ENCODE results near the gene FZD1. TPM values are rescaled to one million over a fixed set of nuclear protein-coding genes. Genes with fewer than 3 reads are reported as not detected.
A peak's percentile ranks its signal among the peaks of the same experiment; 100 is the strongest.

FZD1 gene
- total and polyA plus RNA-seq, 2 experiments from 2014 or later, result 0.34 to 1.4 TPM

GRCh38 chr7:91285696-91286355 is 21.6 kb downstream of the FZD1 start:
- Histone ChIP-seq H3K36me3 (ENCODE audit: insufficient read depth) (no peaks in the 10 kb centered on the region), H4K20me1 (replicated peaks; ENCODE audit: insufficient read depth) (no peaks in the 10 kb centered on the region; the same call in 1 of the 2 replicates), H3F3A (replicated peaks; ENCODE audit: low read depth) (no peaks in the 10 kb centered on the region), H3K79me2 (replicated peaks; ENCODE audit: insufficient read depth) (no peaks in the 10 kb centered on the region), H3K27me3 (ENCODE audit: insufficient read depth) (peaks cover 32% of the 10 kb centered on the region), H3K4me3 (no peak overlapping the region), H3K4me2 (0 out of 2 replicates have a peak overlapping the region, but pooled peaks have one; percentile 21), H3K9me2 (ENCODE audit: insufficient read depth) (no peaks in the 10 kb centered on the region), H2AFZ (no peak overlapping the region), H3K4me1 (ENCODE audit: insufficient read depth) (peaks cover 8% of the 10 kb centered on the region; the same call in 1 of the 2 replicates), H3K27ac (ENCODE audit: low read depth) (no peak overlapping the region)
- DNase-seq (ENCODE audit: low spot score), result no peak
- no peaks in the 10 kb centered on the region for H3K9me3 Mint-ChIP-seq
- H3K27me3 Mint-ChIP-seq (ENCODE audit: insufficient read depth, low read depth, poor library complexity), result peaks cover 5% of the 10 kb centered on the region
- ATAC-seq, result no peak
- H3K4me3 Mint-ChIP-seq, result no peak overlapping the region
- TF ChIP-seq EZH2 (IDR thresholded peaks at IDR 0.05; ENCODE audit: low read depth, unreplicated experiment) (no peak), ZNF331 (CRISPR knock-in tag; IDR thresholded peaks at IDR 0.05; ENCODE audit: low read depth) (no peak), STAT1 (IDR thresholded peaks at IDR 0.05; ENCODE audit: unreplicated experiment) (no peak), EZH2phosphoT487 (IDR thresholded peaks at IDR 0.05; ENCODE audit: unreplicated experiment) (no peak), JUNB (IDR thresholded peaks at IDR 0.05; ENCODE audit: unreplicated experiment) (no peak)
- TF ChIP-seq, protein P1, sequence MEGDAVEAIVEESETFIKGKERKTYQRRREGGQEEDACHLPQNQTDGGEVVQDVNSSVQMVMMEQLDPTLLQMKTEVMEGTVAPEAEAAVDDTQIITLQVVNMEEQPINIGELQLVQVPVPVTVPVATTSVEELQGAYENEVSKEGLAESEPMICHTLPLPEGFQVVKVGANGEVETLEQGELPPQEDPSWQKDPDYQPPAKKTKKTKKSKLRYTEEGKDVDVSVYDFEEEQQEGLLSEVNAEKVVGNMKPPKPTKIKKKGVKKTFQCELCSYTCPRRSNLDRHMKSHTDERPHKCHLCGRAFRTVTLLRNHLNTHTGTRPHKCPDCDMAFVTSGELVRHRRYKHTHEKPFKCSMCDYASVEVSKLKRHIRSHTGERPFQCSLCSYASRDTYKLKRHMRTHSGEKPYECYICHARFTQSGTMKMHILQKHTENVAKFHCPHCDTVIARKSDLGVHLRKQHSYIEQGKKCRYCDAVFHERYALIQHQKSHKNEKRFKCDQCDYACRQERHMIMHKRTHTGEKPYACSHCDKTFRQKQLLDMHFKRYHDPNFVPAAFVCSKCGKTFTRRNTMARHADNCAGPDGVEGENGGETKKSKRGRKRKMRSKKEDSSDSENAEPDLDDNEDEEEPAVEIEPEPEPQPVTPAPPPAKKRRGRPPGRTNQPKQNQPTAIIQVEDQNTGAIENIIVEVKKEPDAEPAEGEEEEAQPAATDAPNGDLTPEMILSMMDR (conservative IDR thresholded peaks at IDR 0.05; ENCODE audit: low read depth in 2 of 2), result no peak
- TF ChIP-seq, protein P2, sequence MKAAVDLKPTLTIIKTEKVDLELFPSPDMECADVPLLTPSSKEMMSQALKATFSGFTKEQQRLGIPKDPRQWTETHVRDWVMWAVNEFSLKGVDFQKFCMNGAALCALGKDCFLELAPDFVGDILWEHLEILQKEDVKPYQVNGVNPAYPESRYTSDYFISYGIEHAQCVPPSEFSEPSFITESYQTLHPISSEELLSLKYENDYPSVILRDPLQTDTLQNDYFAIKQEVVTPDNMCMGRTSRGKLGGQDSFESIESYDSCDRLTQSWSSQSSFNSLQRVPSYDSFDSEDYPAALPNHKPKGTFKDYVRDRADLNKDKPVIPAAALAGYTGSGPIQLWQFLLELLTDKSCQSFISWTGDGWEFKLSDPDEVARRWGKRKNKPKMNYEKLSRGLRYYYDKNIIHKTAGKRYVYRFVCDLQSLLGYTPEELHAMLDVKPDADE (IDR thresholded peaks at IDR 0.05), result no peak
- no peak overlapping the region for H3K27ac Mint-ChIP-seq
- H3K36me3 Mint-ChIP-seq (ENCODE audit: low read depth), result no peaks in the 10 kb centered on the region
- peaks cover 17% of the 10 kb centered on the region for H3K4me1 Mint-ChIP-seq

DNA sequence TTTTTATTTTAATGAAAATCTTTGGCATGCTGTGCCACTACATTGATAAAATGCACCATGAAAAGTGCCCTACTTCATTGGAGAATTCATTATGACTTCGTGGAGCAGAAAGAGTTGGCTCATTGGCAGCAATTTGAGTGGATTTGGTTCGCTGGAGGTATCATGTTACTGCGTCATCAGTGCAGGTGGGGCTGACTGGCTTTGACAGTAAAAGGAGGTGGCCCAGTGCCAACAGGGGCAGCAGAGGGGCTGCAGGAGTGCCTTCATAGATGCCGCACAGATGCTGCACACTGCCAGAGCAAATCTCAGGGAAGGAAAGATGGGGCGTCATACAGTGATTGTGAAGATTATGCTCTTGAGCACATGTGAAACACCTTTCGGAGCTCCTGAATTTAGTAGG is 22.2 kb downstream of the FZD1 start:
- TF ChIP-seq, protein P1 (conservative IDR thresholded peaks at IDR 0.05; ENCODE audit: low read depth in 2 of 2), result no peak; a peak in 1 of 4 replicates
- no peak for TF ChIP-seq JUNB (IDR thresholded peaks at IDR 0.05; ENCODE audit: unreplicated experiment)
- no peak for TF ChIP-seq EZH2 (IDR thresholded peaks at IDR 0.05; ENCODE audit: low read depth, unreplicated experiment)
- TF ChIP-seq CREB1 (CRISPR knock-in tag; IDR thresholded peaks at IDR 0.05; ENCODE audit: low read depth), result no peak
- Histone ChIP-seq H4K20me1 (replicated peaks; ENCODE audit: insufficient read depth) (no peaks in the 10 kb centered on the region; the same call in 1 of the 2 replicates), H3K4me1 (ENCODE audit: insufficient read depth) (peaks cover 5% of the 10 kb centered on the region; the same call in 1 of the 2 replicates), H3K4me2 (0 out of 2 replicates have a peak overlapping the region, but pooled peaks have one; percentile 21), H3K4me3 (no peak overlapping the region), H2AFZ (no peak overlapping the region), H3K27ac (ENCODE audit: low read depth) (no peak overlapping the region), H3K36me3 (ENCODE audit: insufficient read depth) (no peaks in the 10 kb centered on the region), H3K79me2 (replicated peaks; ENCODE audit: insufficient read depth) (no peaks in the 10 kb centered on the region), H3F3A (replicated peaks; ENCODE audit: low read depth) (no peaks in the 10 kb centered on the region), H3K27me3 (ENCODE audit: insufficient read depth) (peaks cover 32% of the 10 kb centered on the region), H3K9me2 (ENCODE audit: insufficient read depth) (no peaks in the 10 kb centered on the region)
- DNase-seq (ENCODE audit: low spot score), result peak; percentile 46
- H3K9me3 Mint-ChIP-seq, result no peaks in the 10 kb centered on the region
- no peaks in the 10 kb centered on the region for H3K36me3 Mint-ChIP-seq (ENCODE audit: low read depth)
- no peak overlapping the region for H3K27ac Mint-ChIP-seq
- peaks cover 5% of the 10 kb centered on the region for H3K27me3 Mint-ChIP-seq (ENCODE audit: insufficient read depth, low read depth, poor library complexity)
- ATAC-seq, result peak; percentile 83
- peaks cover 17% of the 10 kb centered on the region for H3K4me1 Mint-ChIP-seq
- no peak overlapping the region for H3K4me3 Mint-ChIP-seq
